GM19438 (cell line): ENCODE data around the gene TSPO2.
A peak's percentile ranks its signal among the peaks of the same experiment; 100 is the strongest.

Experiments
- ATAC-seq: cut with Tn5 transposase; IDR thresholded peaks from one replicate; pipeline ENCODE4 v1.9.1; 2021; ENCODE audit warnings: low read depth; ENCODE audit not compliant: unreplicated experiment

Gene TSPO2

GRCh38 chr6:41049955-41050354, 7.7 kb downstream of the TSPO2 start:
- no peak for ATAC-seq

- no peak for ATAC-seq
These were observed 8.3 kb downstream of the TSPO2 start for GRCh38 chr6:41050536-41050935.

- no peak for ATAC-seq
These were observed 9.6 kb downstream of the TSPO2 start for GRCh38 chr6:41051873-41052272.

- no peak for ATAC-seq
These were observed 10.8 kb downstream of the TSPO2 start, which contains the start of gene APOBEC2 for GRCh38 chr6:41053041-41053440. Gene APOBEC2 (plus strand): TSS chr6:41053202. CDS start chr6:41053348, 146 bp downstream.

GRCh38 chr6:41054511-41054910, 12.2 kb downstream of the TSPO2 start:
- no peak for ATAC-seq

GRCh38 chr6:41055149-41055548, 12.9 kb downstream of the TSPO2 start:
- no peak for ATAC-seq

GRCh38 chr6:41056768-41057490, 14.7 kb downstream of the TSPO2 start:
- no peak for ATAC-seq

GRCh38 chr6:41058783-41059181, 16.5 kb downstream of the TSPO2 start:
- no peak for ATAC-seq

GRCh38 chr6:41059556-41059955, 17.3 kb downstream of the TSPO2 start:
- ATAC-seq = no peak

- no peak for ATAC-seq
These were observed 19.0 kb downstream of the TSPO2 start for GRCh38 chr6:41061196-41061726.

GRCh38 chr6:41062056-41062455, 19.8 kb downstream of the TSPO2 start:
- no peak for ATAC-seq

GRCh38 chr6:41063884-41064285, 21.6 kb downstream of the TSPO2 start:
- ATAC-seq = no peak

GRCh38 chr6:41064841-41065240, 22.6 kb downstream of the TSPO2 start:
- no peak for ATAC-seq

GRCh38 chr6:41065550-41066026, 23.3 kb downstream of the TSPO2 start:
- no peak for ATAC-seq

GRCh38 chr6:41066867-41067304, 24.6 kb downstream of the TSPO2 start:
- ATAC-seq = no peak

GRCh38 chr6:41071501-41071922, 29.2 kb downstream of the TSPO2 start:
- peak; percentile 20 for ATAC-seq

- peak; percentile 67 for ATAC-seq
These were observed 29.9 kb downstream of the TSPO2 start, which contains the start of gene OARD1 for GRCh38 chr6:41071923-41072835. Gene OARD1 (minus strand): TSS chr6:41072356. CDS start chr6:41071634, 722 bp downstream.

GRCh38 chr6:41072836-41073202, 30.6 kb downstream of the TSPO2 start, which contains the start of gene NFYA:
Gene NFYA (plus strand): TSS chr6:41072974. CDS start chr6:41079090, 6,116 bp downstream.
- peak; percentile 61 for ATAC-seq

GRCh38 chr6:41073203-41073967, 31.1 kb downstream of the TSPO2 start:
- peak; percentile 24 for ATAC-seq
